ENCODE data around the gene CST6.

Gene CST6

DNA sequence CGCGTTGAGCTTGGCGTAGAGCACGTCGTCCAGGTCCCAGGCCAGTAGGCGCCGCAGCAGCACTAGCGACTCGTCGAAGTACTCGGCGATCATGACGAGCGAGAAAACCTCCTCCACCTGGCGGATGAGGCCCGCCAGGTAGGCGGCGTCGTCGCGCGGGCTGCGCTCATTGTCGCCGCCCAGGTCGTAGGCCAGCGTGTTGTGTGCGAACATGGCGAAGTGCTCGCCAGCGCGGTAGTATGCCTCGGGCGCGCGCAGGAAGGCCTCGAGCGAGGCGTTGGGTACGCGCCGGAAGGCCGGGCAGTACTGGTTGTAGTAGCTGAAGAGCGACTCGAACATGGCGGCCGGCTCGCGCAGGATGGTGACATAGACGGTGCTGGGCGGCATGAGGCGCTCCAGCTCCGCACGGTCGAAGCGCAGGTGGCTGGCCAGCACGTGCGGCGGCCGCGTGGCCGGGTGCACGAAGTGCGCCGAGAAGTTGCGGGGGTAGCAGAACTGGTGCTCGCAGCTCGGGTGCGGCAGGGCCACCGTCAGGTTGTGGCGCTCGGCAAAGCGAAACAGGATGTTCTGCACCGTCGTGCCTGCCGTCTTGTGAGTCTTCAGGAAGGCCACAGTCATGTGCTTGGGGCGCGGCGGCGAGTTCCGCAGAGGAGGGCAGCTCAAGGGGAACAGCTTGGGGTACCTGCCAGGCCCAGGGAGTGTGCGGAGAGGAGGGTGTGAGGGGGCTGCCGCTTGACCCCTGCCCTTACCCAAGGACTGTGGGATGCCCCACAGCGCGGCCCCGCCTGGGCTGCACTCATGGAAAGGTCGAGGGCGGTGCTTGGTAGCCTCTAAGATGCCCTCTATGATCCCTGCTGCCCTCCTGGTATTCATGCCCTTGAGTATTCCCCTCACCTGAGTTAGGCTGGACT, 31.4 kb downstream of the CST6 start:
- in situ Hi-C loops (cut with MboI; ENCODE audit: low sequenced_read_pairs): no loop called here

- in situ Hi-C loops (cut with MboI; ENCODE audit: low sequenced_read_pairs): no loop called here
These were observed 32.9 kb downstream of the CST6 start for GRCh38 chr11:66044757-66045156.

DNA sequence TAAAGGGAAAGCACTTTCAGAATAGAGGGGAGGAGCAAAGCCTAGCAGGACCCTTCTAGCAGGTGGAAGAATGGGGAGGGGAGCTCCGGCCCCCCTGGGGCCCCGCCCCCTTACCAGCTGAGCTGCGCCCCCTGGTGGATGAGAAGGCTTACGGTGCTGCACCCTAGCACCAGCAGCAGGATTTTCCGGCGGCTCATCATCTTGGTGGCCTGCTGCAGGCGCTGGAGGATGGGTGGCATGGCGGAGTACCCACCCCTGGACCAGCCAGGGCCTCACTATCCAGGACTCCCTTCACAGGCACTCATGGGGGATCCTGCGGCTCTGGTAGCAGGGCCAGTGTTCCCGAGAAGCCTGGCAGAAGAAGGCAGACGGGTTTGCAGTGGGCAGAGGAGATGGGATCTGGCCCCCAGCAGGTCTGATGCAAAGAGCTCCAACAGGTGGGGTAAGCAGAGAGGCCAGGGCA, 33.4 kb downstream of the CST6 start:
- in situ Hi-C loops (cut with MboI; ENCODE audit: low sequenced_read_pairs): no loop called here

- in situ Hi-C loops (cut with MboI; ENCODE audit: low sequenced_read_pairs): no loop called here
These were observed 35.1 kb downstream of the CST6 start for GRCh38 chr11:66046901-66047300.

DNA sequence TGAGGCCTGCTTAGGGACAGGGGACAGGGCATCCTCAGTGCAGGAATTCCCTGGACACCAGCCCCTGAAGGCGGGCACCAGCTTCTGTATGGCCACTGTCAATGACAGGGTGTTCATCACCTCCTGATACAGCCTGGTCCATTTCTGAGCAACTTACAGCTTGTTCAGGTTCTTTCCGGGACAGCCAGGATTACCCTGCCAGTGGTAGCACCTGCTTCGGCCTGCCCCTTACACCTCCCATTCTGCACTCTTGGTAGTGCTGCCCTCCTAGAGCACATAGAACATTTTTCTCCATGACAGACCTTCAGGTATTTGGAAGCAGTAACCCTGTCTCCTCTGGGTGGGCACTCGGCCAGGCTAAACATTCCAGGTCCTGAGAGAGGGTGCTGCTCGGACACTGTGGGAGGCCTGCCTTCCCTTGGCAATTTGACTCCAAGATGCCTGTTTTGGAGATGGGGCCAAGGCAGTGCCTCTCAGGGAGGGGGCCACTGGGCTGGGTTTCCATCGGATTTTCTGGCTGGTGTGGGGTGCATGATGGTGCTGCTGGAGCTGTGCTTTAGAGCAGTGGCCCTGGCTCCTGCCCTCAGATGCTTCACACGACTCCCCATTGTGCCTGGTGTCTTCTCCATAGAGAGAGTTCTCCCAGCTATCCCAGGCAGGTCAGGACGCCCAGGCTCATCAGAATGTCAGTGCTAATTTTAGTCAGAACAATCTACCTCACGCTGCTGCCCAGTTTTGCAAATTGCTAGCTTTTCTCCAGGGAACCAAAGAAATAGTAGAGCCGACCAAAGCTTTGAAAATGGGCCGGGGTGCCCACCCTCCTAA, 35.9 kb downstream of the CST6 start:
- in situ Hi-C loops (cut with MboI; ENCODE audit: low sequenced_read_pairs): no loop called here

- in situ Hi-C loops (cut with MboI; ENCODE audit: low sequenced_read_pairs): no loop called here
These were observed 36.9 kb downstream of the CST6 start, which contains the start of gene GAL3ST3 for GRCh38 chr11:66048547-66049323. TSS of gene GAL3ST3 (minus strand) at chr11:66049161. CDS start at chr11:66045415, 3,746 bp downstream.

DNA sequence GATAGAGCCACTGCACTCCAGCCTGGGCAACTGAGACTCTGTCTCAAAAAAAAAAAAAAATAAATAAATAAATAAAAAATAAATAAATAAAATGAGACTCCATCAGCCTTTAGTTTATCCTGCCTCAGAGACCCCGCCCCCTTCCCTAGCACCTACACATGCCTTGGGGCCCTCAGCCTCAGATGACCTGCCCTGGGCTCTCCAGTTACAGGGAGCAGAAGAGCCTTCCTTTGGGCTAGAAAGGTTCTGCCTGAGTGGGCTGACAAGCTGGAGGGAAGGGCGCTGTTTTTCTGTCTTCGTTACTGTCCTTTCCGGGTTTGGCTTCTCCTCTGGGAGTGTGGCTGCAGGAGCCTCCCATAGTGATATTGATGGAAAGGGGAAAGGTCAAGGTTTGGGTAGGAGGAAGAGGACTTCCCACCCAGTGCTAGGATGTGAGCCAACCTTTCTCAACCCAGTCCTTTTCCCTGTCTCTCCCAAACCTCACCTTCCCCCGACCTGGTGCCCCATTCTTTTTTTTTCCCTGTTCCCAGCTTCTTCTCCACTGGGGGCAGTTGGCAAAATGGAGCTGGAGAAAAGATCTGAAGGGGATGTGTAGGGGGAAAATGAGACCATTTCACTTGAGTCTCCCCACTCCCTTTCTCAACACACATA, 38.9 kb downstream of the CST6 start:
- in situ Hi-C loops (cut with MboI; ENCODE audit: low sequenced_read_pairs): no loop called here

GRCh38 chr11:66051371-66051765, 39.6 kb downstream of the CST6 start:
- in situ Hi-C loops (cut with MboI; ENCODE audit: low sequenced_read_pairs): no loop called here

DNA sequence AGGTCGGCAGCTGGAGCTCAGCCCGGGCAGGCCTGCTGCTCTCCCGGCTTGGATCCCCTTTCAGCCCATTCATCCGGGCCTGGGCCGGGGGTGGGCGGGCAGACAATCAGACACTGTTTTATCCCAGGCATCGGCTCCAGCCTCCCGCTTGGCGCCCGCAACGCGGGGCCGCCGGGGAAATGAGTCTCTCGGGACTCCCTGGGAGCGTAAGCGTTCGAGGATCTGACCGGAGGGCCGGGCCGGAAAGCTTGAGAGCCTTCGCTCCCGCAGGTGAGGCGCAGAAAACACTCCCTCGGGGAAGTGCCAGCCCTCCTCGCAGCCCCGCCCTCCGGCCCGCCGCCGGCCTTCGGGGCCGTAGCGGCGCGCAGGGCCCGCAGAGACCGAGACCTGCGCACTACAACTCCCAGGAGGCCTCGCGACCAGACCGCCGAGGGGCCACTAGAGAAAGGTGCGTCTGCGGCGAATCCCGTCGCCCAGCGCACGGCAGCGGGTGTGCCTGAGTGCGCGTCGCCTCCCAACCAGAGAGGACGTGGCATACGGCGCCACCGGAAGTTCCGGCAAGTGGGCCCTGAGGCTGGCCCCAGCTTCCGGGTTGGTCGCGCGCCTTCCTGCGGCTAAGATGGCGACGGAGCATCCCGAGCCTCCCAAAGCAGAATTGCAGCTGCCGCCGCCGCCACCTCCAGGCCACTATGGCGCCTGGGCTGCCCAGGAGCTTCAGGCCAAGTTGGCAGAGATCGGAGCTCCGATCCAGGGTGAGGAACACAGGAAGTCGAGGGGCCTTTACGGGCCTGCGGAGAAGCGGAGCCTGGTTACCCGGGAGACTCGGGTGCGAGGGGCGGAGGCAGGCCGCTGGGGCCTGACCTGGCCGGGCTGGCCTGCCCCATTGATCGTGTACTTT, 40.2 kb downstream of the CST6 start, which contains the start of gene SF3B2:
TSS of gene SF3B2 (plus strand) at position 599 of the 898 bp plus-strand sequence. CDS start at position 620, 21 bp downstream.
- in situ Hi-C loops (cut with MboI; ENCODE audit: low sequenced_read_pairs): no loop called here

DNA sequence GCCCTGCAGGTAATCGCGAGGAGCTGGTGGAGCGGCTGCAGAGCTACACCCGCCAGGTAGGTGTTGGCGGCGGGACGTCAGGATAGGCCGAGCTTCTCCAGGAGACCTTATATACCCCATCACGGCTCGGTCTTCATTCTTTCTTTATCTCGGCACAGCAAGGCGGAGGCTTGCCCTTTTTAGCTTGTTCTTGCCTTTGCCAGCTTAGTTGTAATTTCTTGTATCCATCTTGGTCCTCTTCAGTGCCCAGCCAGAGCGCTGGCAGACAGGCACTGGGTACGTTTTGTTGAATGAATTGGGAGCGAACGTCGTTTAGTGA, 40.8 kb downstream of the CST6 start:
- in situ Hi-C loops (cut with MboI; ENCODE audit: low sequenced_read_pairs): no loop called here

DNA sequence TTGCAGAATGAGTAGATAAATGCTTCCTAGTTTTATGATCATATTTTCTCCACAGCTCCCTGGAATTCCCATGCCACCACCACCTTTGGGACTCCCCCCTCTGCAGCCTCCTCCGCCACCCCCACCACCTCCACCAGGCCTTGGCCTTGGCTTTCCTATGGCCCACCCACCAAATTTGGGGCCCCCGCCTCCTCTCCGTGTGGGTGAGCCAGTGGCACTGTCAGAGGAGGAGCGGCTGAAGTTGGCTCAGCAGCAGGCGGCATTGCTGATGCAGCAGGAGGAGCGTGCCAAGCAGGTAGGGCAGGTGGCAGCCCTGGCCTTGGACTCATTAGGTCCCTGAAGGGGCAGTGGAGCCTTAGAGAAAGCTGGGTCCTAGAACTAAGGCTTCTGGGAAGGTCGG, 43.2 kb downstream of the CST6 start:
- in situ Hi-C loops (cut with MboI; ENCODE audit: low sequenced_read_pairs): no loop called here

DNA sequence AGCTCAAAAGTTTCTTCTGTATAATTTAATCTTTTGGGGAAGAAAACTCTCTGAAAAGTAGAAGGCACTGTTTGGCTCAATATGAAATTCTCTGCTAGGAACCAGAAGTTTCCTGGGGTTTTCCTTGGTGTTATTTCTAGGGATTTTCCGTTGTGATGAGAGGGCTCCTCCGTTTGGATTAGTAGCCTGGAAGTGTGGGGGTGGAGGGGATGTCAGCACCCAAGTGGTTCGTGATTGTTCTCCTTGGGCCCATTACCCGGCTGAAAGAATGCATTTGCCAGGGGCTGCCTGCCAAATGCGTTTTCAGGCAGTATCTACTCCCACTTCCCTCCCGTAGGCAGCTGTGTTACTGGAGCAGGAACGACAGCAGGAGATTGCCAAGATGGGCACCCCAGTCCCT, 44.7 kb downstream of the CST6 start:
- in situ Hi-C loops (cut with MboI; ENCODE audit: low sequenced_read_pairs): no loop called here

DNA sequence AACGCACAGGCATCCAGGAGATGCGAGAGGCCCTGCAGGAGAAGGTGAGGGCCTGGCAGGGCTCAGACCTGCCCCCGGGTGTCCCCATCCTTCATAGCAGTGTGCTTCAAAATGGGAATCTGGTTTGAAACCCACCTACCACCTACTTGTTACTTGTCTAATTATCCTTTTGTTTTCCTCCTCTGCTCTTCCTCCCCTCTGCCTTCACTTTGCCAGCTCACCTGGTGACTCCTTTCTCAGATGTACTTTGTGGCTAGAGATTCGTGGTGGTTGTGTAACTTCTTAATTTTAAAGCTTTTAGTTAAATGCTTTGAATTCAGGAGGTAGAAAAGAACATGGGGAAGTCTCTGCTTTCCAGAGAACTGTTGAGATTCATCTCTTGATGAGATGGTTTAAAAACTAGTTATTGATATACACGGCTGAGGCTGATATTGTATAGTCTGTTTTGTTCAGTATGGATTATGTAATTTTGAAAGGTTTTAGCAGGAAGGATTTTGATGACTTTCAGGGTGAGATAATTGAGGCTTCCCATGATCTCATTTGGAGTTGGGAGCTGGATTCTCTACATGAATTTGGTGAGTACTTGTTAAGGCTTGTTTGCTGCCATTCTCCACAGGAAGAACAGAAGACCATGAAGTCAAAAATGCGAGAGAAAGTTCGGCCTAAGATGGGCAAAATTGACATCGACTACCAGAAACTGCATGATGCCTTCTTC, 48.3 kb downstream of the CST6 start:
- in situ Hi-C loops (cut with MboI; ENCODE audit: low sequenced_read_pairs): no loop called here

GRCh38 chr11:66061268-66061667, 49.5 kb downstream of the CST6 start:
- in situ Hi-C loops (cut with MboI; ENCODE audit: low sequenced_read_pairs): no loop called here

DNA sequence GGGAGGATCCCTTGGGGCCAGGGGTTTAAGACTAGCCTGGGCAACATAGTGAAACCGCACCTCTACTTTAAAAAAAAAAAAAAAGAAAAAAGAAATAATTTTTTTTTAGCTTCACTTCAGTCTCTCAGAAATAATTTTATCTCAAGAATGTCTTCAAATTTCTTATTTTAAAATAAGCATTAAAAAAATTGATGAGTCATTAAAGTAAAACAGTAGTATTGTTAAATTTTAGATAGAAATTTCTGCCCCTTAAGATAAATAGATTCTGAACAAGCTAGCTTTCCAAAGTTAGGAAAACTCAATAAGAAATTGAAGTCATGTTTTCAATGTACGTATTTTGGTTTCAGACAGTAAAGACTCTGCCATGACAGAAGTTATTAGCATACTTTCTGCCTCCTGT, 50.6 kb downstream of the CST6 start:
- in situ Hi-C loops (cut with MboI; ENCODE audit: low sequenced_read_pairs): no loop called here

Measured in HL-60/S4 treated with phorbol 12-myristate 13-acetate at 8.2 ng/mL for 4 days and 3 days (cell line).